K562 (cell line): ENCODE results near the gene OXSR1. TPM values are rescaled to one million over a fixed set of nuclear protein-coding genes. Genes with fewer than 3 reads are reported as not detected.

Experiments used
- CEBPB ChIP-seq: fragments of 450-650 bp; IDR thresholded peaks from 2 replicates; pipeline ENCODE4 v1.6.1; 2016; ENCODE audit warnings: missing genetic modification characterization, missing compliant biosample characterization
- CEBPG ChIP-seq, 3 experiments: fragments of 200-800 bp in 1 of 3; sonication (Bioruptor generic) in 1 of 3; sonication (generic) in 1 of 3; formaldehyde crosslinking in 1 of 3; IDR thresholded peaks in 2 of 3; conservative IDR thresholded peaks in 1 of 3; 2 replicates each; pipeline versions ENCODE4 v1.6.1 to v1.8.0; 2016 to 2022; ENCODE audit warnings: missing compliant biosample characterization in 2 of 3, missing genetic modification characterization in 2 of 3, mild to moderate bottlenecking in 1 of 3, missing genetic modification reagents in 1 of 3
- DACH1 ChIP-seq: fragments of 450-650 bp; IDR thresholded peaks from 2 replicates; pipeline ENCODE4 v1.6.1; 2018; ENCODE audit not compliant: partially characterized antibody
- DDX20 ChIP-seq: fragments of 450-650 bp; IDR thresholded peaks from 2 replicates; pipeline ENCODE4 v1.6.1; 2016; ENCODE audit warnings: missing genetic modification characterization, low read depth, mild to moderate bottlenecking, missing compliant biosample characterization, moderate library complexity
- DNMT1 ChIP-seq: fragments of 450-650 bp; IDR thresholded peaks from 2 replicates; pipeline ENCODE4 v1.6.1; 2016; ENCODE audit warnings: antibody characterized with exemption, mild to moderate bottlenecking
- FOSL1 ChIP-seq: fragments of 200-800 bp; sonication (Bioruptor generic); conservative IDR thresholded peaks from 2 replicates; pipeline ENCODE4 v1.6.1; 2016; ENCODE audit warnings: missing genetic modification characterization, missing compliant biosample characterization
- FOXA3 ChIP-seq, 2 experiments: fragments of 450-650 bp in 1 of 2; sonication (generic) in 1 of 2; formaldehyde crosslinking; IDR thresholded peaks in 1 of 2; conservative IDR thresholded peaks in 1 of 2; 2 replicates each; pipeline versions ENCODE4 v1.4.0 to v1.8.0; 2020 to 2022; ENCODE audit warnings: mild to moderate bottlenecking in 2 of 2, missing genetic modification reagents in 1 of 2
- ID3 ChIP-seq, 2 experiments: fragments of 250-450 bp in 1 of 2; fragments of 450-650 bp in 1 of 2; sonication (Bioruptor Pico) in 1 of 2; IDR thresholded peaks; 2 replicates each; pipeline versions ENCODE4 v1.6.1 to v1.8.0; 2016 to 2021; ENCODE audit warnings: mild to moderate bottlenecking in 2 of 2, moderate library complexity in 2 of 2, missing compliant biosample characterization in 1 of 2, missing genetic modification characterization in 1 of 2
- JUND ChIP-seq, 2 experiments: IDR thresholded peaks; 2 replicates in 1 of 2; 3 replicates in 1 of 2; pipeline ENCODE4 v1.6.1; 2011; ENCODE audit warnings: borderline replicate concordance in 2 of 2, low read depth in 2 of 2, low read length in 2 of 2, improper control_type of control experiment in 1 of 2, missing biosample characterization in 1 of 2, missing genetic modification characterization in 1 of 2, missing genetic modification reagents in 1 of 2
- NCOA1 ChIP-seq: fragments of 450-650 bp; IDR thresholded peaks from 2 replicates; pipeline ENCODE4 v1.6.1; 2016; ENCODE audit warnings: low read depth
- POU5F1 ChIP-seq: fragments of 150-350 bp; IDR thresholded peaks from 2 replicates; pipeline ENCODE4 v1.6.1; 2014; ENCODE audit warnings: borderline replicate concordance, low read length, low read depth, mild to moderate bottlenecking; ENCODE audit not compliant: partially characterized antibody
- SETDB1 ChIP-seq: IDR thresholded peaks from one replicate; pipeline ENCODE4 v1.6.1; 2012; ENCODE audit warnings: low read length, control low read depth, inconsistent platforms
- SMAD1 ChIP-seq: fragments of 150-350 bp; IDR thresholded peaks from 2 replicates; pipeline ENCODE4 v1.6.1; 2014; ENCODE audit warnings: low read length, low read depth; ENCODE audit not compliant: partially characterized antibody
- SMARCB1 ChIP-seq: IDR thresholded peaks from 2 replicates; pipeline ENCODE4 v1.6.1; 2011; ENCODE audit warnings: improper control_type of control experiment, low read depth; ENCODE audit not compliant: insufficient read length
- SRSF3 ChIP-seq: fragments of 200-400 bp; formaldehyde crosslinking; IDR thresholded peaks from 2 replicates; pipeline ENCODE4 v1.6.1; 2016; ENCODE audit warnings: mild to moderate bottlenecking, low read length, moderate library complexity; ENCODE audit not compliant: insufficient read depth
- TAL1 ChIP-seq: fragments of 450-650 bp; IDR thresholded peaks from 2 replicates; pipeline ENCODE4 v1.6.1; 2016; ENCODE audit warnings: mild to moderate bottlenecking
- TEAD2 ChIP-seq: fragments of 450-650 bp; IDR thresholded peaks from 2 replicates; pipeline ENCODE4 v1.6.1; 2016; ENCODE audit warnings: missing genetic modification characterization, control low read depth, missing compliant biosample characterization
- WHSC1 ChIP-seq: IDR thresholded peaks from one replicate; pipeline ENCODE4 v1.6.1; 2012; ENCODE audit warnings: low read length, control low read depth, inconsistent platforms
- ZFPM2 ChIP-seq: fragments of 250-450 bp; sonication (Bioruptor Pico); IDR thresholded peaks from 2 replicates; pipeline ENCODE4 v1.5.1; 2022; ENCODE audit warnings: mild to moderate bottlenecking
- ZKSCAN1 ChIP-seq: fragments of 150-350 bp; IDR thresholded peaks from 2 replicates; pipeline ENCODE4 v1.6.1; 2016; ENCODE audit warnings: low read depth, low read length
- ZKSCAN3 ChIP-seq: fragments of 250-450 bp; sonication (Bioruptor Pico); IDR thresholded peaks from 2 replicates; pipeline ENCODE4 v1.4.0; 2020
- ZNF57 ChIP-seq: fragments of 450-650 bp; formaldehyde crosslinking; IDR thresholded peaks from 2 replicates; pipeline ENCODE4 v1.4.0; 2020; ENCODE audit warnings: mild to moderate bottlenecking, moderate library complexity
- ZNF583 ChIP-seq: fragments of 250-450 bp; sonication (Bioruptor Pico); IDR thresholded peaks from 2 replicates; pipeline ENCODE4 v1.4.0; 2020
- polyA plus RNA-seq, 8 experiments: library from polyadenylated mRNA; depleted of rRNA in 4 of 8; stranded (reverse) in 5 of 8; unstranded in 3 of 8; fragments of >200 nt; fragmentation: Nextera tagmentation in 2 of 8; fragmentation: Illumina TruSeq in 1 of 8; extraction: Ambion mirVana in 2 of 8; extraction: Trizol in 1 of 8; gene quantifications; 2 replicates each; pipeline versions ENCODE4 v1.2.1 to v1.2.3, GENCODE V29; 2011 to 2014; ENCODE audit warnings: inconsistent platforms in 1 of 8, missing spikeins in 1 of 8
- total RNA-seq, 7 experiments: library from RNA; depleted of rRNA in 6 of 7; stranded (reverse); fragments of >200 nt in 6 of 7; fragmentation: Illumina TruSeq in 2 of 7; extraction: Trizol in 2 of 7; gene quantifications; 2 replicates each; pipeline versions ENCODE4 v1.2.1 to v1.2.3, GENCODE V29; 2011 to 2021; ENCODE audit warnings: low replicate concordance in 1 of 7
- TF ChIP-seq, protein P1 (sequence below): fragments of 250-450 bp; sonication (Bioruptor Pico); IDR thresholded peaks from 2 replicates; pipeline ENCODE4 v1.5.0; 2020; ENCODE audit warnings: mild to moderate bottlenecking, borderline replicate concordance
- TF ChIP-seq, protein P2 (sequence below): fragments of 450-650 bp; IDR thresholded peaks from 2 replicates; pipeline ENCODE4 v1.6.1; 2016; ENCODE audit warnings: mild to moderate bottlenecking

Gene OXSR1
- total and polyA plus RNA-seq, 9 of the 15 experiments (the other 6 are each of a cell fraction or from before 2014, with no cell fraction given): 15.7 to 87.6 (median 48.7) TPM

- TF ChIP-seq ZKSCAN1 (no peak), FOXA3 (CRISPR knock-in tag; conservative IDR thresholded peaks at IDR 0.05 in 1 of 2, IDR thresholded peaks at IDR 0.05 in 1 of 2) (0 out of 4 replicates have a peak, but pooled peaks of 1 of the 2 experiments have one; percentile 28), ID3 (CRISPR knock-in tag; IDR thresholded peaks at IDR 0.05) (no peak), ID3 (tag; IDR thresholded peaks at IDR 0.05) (no peak), CEBPB (tag) (no peak), TEAD2 (tag) (no peak), ZFPM2 (no peak), SMARCB1 (no peak), DDX20 (tag) (no peak), SRSF3 (no peak), CEBPG (CRISPR knock-in tag; IDR thresholded peaks at IDR 0.05) (no peak), CEBPG (tag; conservative IDR thresholded peaks at IDR 0.05 in 1 of 2, IDR thresholded peaks at IDR 0.05 in 1 of 2) (peak in 1 of 2 experiments; percentile 58; a peak in 1 of 4 replicates), SETDB1 (no peak), POU5F1 (no peak), ZNF583 (CRISPR knock-in tag) (no peak), ZKSCAN3 (CRISPR knock-in tag) (no peak), NCOA1 (no peak), JUND (IDR thresholded peaks at IDR 0.05; ENCODE audit: borderline replicate concordance, low read depth, low read length) (peak; percentile 28; the same call in 1 of the 2 replicates), JUND (tag; IDR thresholded peaks at IDR 0.05; ENCODE audit: borderline replicate concordance, low read depth, low read length) (peak; percentile 53; the same call in 1 of the 3 replicates), DNMT1 (no peak), ZNF57 (CRISPR knock-in tag) (no peak), SMAD1 (no peak), TAL1 (peak; percentile 56), DACH1 (no peak), FOSL1 (tag) (peak; percentile 78), WHSC1 (no peak)
- TF ChIP-seq, protein P1, sequence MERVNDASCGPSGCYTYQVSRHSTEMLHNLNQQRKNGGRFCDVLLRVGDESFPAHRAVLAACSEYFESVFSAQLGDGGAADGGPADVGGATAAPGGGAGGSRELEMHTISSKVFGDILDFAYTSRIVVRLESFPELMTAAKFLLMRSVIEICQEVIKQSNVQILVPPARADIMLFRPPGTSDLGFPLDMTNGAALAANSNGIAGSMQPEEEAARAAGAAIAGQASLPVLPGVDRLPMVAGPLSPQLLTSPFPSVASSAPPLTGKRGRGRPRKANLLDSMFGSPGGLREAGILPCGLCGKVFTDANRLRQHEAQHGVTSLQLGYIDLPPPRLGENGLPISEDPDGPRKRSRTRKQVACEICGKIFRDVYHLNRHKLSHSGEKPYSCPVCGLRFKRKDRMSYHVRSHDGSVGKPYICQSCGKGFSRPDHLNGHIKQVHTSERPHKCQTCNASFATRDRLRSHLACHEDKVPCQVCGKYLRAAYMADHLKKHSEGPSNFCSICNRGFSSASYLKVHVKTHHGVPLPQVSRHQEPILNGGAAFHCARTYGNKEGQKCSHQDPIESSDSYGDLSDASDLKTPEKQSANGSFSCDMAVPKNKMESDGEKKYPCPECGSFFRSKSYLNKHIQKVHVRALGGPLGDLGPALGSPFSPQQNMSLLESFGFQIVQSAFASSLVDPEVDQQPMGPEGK (CRISPR knock-in tag): no peak
- TF ChIP-seq, protein P2, sequence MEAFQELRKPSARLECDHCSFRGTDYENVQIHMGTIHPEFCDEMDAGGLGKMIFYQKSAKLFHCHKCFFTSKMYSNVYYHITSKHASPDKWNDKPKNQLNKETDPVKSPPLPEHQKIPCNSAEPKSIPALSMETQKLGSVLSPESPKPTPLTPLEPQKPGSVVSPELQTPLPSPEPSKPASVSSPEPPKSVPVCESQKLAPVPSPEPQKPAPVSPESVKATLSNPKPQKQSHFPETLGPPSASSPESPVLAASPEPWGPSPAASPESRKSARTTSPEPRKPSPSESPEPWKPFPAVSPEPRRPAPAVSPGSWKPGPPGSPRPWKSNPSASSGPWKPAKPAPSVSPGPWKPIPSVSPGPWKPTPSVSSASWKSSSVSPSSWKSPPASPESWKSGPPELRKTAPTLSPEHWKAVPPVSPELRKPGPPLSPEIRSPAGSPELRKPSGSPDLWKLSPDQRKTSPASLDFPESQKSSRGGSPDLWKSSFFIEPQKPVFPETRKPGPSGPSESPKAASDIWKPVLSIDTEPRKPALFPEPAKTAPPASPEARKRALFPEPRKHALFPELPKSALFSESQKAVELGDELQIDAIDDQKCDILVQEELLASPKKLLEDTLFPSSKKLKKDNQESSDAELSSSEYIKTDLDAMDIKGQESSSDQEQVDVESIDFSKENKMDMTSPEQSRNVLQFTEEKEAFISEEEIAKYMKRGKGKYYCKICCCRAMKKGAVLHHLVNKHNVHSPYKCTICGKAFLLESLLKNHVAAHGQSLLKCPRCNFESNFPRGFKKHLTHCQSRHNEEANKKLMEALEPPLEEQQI: no peak
Observed at GRCh38 chr3:38257583-38257982, 92.2 kb downstream of the OXSR1 start (continued).
